ENCODE measurements around the gene F12.

F12 gene

DNA sequence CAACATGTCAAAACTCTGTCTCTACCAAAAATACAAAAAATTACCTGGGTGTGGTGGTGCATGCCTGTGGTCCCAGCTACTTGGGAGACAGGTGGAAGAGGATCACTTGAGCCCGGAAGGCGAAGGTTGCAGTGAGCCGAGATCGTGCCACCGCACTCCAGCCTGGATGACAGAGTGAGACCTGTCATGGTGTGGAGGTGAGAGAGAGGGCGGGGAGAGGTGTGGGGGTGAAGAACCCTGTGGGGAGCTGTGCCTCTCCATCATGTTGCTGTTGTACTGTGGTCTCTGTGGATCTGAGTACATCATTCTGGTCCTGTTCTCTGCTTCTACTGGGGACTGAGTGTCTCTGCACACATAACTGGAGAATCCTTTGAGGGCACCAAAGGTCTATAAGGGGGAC, 36.5 kb downstream of the F12 start:
- in situ Hi-C loops (cut with HindIII; ENCODE audit: low sequenced_read_pairs), result no loop called here
- TF ChIP-seq CTCF (IDR thresholded peaks at IDR 0.05; ENCODE audit: low read depth, low read length), result no peak
- H3K4me3 ChIP-seq (ENCODE audit: low read depth, low read length), result no peak overlapping the region
- no peak for DNase-seq (ENCODE audit: low read depth, low spot score)

GRCh38 chr5:177372034-177372896, 37.1 kb downstream of the F12 start:
- no peak for TF ChIP-seq CTCF (IDR thresholded peaks at IDR 0.05; ENCODE audit: low read depth, low read length)
- no peak for DNase-seq (ENCODE audit: low read depth, low spot score)
- in situ Hi-C loops (cut with HindIII; ENCODE audit: low sequenced_read_pairs), result no loop called here
- H3K4me3 ChIP-seq (ENCODE audit: low read depth, low read length), result no peak overlapping the region

DNA sequence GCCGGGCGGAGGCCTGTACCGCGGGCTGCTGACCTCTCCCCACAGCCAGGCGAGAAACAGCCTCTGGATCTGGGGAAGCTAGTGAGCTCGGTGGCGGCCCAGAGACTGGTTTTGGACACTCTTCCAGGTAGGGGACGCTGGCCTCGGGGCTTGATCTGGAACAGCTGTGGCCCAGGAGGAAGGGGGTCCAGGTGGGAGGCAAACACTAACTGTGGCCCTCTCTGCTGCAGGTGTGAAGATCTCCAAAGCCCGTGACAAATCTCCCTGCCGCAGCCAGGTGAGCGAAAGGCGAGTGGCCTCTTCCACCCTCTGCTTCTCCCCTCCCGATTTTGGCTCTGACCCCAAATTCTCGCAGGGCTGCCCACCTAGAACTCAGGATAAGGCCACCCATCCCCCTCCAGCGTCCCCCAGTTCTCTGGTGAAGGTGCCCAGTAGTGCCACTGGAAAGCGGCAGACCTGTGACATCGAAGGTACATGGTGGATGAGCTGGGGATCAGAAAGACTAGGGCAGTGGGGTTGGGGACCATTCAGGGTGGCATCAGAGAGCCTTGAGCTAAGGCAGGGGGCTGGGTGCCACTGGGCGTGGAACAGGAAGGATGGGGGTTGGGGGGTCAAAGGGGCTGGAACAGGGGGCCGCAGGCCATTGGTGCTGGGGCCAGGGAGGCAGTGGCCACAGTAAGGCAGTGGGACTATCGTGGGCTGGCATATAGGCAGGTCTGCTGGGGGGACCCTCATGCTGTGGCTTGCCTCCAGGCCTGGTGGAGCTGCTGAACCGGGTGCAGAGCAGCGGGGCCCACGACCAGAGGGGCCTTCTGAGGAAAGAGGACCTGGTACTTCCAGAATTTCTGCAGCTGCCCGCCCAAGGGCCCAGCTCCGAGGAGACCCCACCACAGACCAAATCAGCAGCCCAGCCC, 38.0 kb downstream of the F12 start:
- DNase-seq (ENCODE audit: low read depth, low spot score), result no peak
- no peak for TF ChIP-seq CTCF (IDR thresholded peaks at IDR 0.05; ENCODE audit: low read depth, low read length)
- in situ Hi-C loops (cut with HindIII; ENCODE audit: low sequenced_read_pairs), result no loop called here
- H3K4me3 ChIP-seq (ENCODE audit: low read depth, low read length), result peak overlapping the region; percentile 48

DNA sequence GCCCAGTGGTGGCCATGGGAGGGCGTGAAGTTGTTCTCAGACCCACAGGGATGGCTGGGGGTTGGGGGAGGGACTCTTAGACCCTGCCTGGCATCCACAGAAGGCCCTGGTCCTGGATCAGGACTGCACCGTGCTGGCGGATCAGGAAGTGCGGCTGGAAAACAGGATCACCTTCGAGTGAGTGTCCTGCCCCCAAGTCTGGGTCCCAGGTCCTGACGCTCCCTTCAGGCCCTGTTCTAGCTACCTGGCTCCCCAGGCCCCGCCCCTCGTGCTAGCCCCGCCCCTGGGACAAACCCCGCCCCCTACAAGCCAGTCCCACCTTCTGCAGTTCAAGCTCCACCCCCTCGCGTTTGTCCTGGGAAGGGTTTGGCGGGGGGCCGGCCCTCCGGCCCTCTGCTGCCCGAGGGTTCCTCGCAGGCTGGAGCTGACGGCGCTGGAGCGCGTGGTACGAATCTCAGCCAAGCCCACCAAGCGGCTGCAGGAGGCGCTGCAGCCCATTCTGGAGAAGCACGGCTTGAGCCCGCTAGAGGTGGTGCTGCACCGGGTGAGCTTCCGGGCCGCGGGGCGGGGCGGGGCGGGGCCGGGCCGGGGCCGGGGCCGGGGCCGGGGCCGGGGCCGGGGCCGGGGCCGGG, 38.8 kb downstream of the F12 start:
- in situ Hi-C loops (cut with HindIII; ENCODE audit: low sequenced_read_pairs), result no loop called here
- peak overlapping the region; percentile 48 for H3K4me3 ChIP-seq (ENCODE audit: low read depth, low read length)
- DNase-seq (ENCODE audit: low read depth, low spot score), result peak; percentile 87
- TF ChIP-seq CTCF (IDR thresholded peaks at IDR 0.05; ENCODE audit: low read depth, low read length), result peak; percentile 59

DNA sequence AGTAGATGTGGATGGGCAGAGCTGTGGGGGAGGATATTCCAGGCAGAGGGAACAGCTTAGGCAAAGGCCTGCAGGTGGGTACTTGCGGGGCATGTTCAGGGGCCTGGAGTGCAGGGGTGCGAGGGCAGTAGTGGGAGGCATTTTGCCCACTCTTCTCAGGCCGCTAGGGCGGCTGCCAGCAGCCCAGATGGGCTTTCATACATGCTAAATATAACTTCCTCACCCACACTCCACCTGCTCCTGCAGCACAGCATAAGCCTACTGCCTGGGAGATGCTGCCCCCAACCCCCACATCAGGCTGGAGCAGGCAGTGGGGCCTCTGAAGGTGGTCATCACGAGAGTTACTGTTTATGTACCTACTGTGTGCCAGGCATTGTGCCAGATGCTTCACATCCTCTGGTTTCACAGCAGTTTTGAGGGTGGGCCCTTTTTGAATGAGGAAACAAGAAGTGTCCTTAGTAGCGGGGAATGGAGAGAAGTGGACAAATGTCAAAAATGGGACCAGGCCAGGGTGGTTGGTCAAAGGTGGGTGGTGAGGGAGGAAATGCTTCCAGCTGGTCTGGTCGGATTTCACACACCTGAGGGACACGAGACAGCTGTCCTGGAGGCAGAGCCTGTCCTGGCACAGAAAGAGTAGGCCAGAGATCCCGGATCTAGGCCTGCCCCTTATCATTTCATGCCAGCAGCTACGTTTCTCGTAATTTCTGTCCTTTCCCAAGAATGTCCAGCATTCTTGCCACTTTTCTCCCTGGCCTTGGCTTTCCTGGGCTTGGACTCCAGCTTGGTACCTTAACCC, 39.5 kb downstream of the F12 start:
- no peak overlapping the region for H3K4me3 ChIP-seq (ENCODE audit: low read depth, low read length)
- no peak for TF ChIP-seq CTCF (IDR thresholded peaks at IDR 0.05; ENCODE audit: low read depth, low read length)
- in situ Hi-C loops (cut with HindIII; ENCODE audit: low sequenced_read_pairs), result no loop called here
- no peak for DNase-seq (ENCODE audit: low read depth, low spot score)
